DMS 273 (cell line): Measurements from ENCODE around the gene NAA35.
"Not testable (repeated sequence)": the region's sequence is repeated elsewhere in the genome, so short reads cannot be mapped to it uniquely, and the experiment has no call there.

Experiments used
- DNase-seq: peaks from one replicate; lab custom pipeline; 2025; ENCODE audit not compliant: unreplicated experiment; lab: John Stamatoyannopoulos, UW

NAA35 gene

DNA sequence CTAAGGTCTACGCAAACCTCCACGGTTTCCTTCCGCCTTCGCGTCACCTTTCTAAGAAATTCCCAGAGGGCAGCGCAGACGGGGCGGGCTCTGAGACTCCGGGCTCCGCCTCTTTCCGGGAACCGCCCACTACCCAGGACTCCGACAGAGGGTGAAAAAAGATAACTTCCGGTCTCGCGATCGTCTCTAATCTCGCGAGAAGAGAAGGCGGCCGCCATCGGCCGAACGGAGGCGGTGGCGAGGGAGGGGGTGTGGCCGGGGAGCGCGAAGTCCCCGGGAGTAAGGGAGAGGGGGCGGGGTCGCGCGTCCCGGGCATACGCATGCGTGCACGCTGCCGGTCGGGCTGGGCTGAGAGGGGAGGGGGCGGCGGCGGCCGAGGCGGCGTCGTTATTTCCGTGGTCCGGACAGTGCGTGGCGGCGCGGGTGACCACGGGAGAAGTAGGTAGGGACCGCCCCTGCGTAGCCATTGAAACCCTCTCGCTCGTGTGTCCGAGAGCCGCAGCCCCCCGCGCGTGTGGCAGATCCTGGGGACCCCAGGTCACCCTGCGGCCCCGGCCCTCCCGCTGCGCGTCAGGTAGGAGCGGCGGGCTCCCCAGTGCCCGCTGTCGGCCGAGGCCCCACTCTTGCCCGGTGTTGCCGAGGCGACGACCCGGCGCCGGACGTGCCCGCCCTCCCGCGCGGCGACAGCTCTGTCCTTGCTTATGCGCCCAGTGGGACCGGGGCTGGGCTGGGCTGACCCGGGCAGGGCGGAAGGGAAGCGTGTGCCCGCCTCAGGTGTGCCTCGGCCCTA, at the start of gene NAA35:
TSS of gene NAA35 (plus strand) at position 315 of the 790 bp plus-strand sequence. CDS start 1,014 bp downstream, outside the sequence.
- DNase-seq, result peak; percentile 99

DNA sequence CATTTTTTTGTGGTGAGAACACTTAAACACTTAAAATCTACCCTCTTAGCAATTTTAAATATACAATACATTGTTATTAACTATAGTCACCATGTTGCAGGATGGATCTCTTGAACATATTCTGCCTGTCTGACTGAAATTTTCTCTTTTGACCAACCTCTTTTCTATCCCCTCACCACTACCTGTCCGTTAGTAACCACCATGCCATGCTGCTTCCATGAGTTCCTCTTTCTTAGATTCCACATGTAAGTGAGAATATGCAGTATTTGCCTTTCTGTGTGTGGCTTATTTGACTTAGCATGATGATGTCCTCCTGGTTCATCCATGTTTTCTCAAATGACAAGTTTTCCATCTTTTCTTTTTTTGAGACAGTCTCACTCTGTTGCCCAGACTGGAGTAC, 48.5 kb upstream of the NAA35 start:
- no peak for DNase-seq

DNA sequence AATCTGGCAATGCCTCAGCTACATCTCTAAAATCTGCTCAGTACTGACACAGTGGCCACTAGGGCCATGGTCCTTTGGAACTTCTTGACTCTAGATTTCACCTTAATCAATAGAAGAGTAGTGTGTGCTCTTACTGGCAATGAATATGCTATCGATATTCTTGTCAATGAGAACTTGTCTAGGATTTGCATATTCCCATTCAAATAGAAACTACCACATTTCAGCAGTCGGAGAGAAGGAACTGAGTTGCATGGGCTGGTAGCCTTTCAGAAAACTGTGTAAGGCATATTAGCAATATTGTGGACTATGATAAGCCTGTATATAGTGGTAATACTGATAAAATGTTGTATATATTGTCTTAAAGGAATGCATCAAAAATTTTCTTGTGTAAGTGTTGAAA, 45.3 kb upstream of the NAA35 start:
- DNase-seq, result no peak

DNA sequence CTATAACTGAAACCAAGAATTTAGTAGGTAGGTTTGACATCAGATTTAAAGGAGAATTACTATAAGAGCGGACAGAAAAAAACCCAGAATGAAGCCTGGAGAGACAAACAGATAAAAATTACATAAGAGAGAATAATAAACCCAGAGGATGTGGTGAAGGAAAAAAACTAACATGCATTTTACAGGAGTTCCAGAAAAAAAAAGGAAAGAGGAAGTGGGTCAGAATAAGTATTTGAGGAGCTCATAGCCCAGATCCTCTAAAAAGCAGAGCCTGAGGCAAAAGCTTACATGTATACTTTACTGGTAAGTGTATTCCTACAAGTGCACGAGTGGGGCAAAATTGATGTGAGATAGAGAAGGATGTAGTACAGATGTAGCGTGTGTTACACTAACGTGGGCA, 43.1 kb upstream of the NAA35 start:
- DNase-seq, result no peak

DNA sequence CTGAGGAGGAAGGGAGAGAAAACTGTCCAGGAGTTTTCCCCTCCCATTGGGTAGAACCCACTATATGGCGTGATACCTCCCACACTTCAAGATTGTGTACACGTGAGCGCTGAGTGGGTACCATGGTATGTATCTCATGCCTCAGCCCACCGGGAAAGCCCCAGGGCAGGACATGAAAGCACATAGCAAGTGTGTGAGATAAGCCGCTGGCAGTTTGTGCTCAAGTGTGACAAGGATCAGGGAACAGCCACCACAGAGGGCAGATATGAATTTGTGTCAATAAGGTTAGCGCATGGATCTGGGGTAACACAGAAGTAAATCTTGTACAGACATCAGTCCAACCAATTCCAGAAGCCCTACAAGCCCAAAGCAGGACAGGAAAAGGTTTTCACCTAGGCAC, 42.6 kb upstream of the NAA35 start:
- DNase-seq, result no peak

- DNase-seq, result no peak
These were observed 41.6 kb upstream of the NAA35 start for GRCh38 chr9:85899388-85899787.

- DNase-seq, result peak; percentile 51
These were observed 40.3 kb upstream of the NAA35 start for GRCh38 chr9:85900504-85901201.

GRCh38 chr9:85904975-85905374, 36.0 kb upstream of the NAA35 start:
- DNase-seq, result no peak

GRCh38 chr9:85905957-85906356, 35.0 kb upstream of the NAA35 start:
- no peak for DNase-seq

DNA sequence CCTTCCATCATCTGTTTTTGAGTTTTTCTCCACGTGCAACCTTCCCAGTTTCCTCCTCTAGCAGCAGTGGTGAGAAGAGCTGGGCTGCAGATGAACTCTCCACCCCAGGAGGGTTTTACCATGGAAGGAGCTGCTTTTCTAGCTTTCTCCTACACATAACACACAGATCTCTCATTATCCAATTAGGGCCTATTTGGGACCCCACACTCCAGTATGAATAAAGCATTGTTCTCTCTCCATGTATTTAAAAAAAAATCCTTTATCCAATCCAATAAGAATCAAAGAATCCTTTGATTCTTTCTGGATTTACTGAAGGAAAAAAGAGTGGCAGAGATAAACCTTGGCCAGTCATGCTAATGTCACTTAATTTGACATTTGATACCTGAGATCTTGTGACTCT, 31.6 kb upstream of the NAA35 start:
- DNase-seq, result peak; percentile 12

- no peak for DNase-seq
These were observed 26.8 kb upstream of the NAA35 start for GRCh38 chr9:85914108-85914507.

GRCh38 chr9:85917756-85918155, 23.2 kb upstream of the NAA35 start:
- DNase-seq, result no peak

GRCh38 chr9:85925493-85925892, 15.5 kb upstream of the NAA35 start:
- DNase-seq, result no peak

DNA sequence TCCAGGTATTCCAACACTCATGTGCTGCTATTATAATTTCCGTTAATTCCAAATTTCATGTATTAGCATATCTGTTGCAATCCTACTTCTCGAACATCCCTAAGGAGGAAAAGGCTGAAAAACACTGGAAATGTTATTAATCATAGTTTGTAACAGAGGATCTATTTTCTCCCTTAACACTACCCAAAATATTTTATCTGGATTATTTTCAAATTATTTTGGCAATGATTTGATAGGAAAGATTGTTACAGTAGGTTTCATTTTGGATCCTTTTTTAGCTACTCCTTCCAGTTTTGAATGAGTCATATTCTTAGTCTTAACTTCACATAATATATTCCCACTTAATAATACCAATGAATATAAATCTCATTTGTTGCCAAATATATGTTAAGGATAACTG, 13.9 kb upstream of the NAA35 start:
- no peak for DNase-seq

GRCh38 chr9:85931495-85931894, 9.5 kb upstream of the NAA35 start:
- no peak for DNase-seq

DNA sequence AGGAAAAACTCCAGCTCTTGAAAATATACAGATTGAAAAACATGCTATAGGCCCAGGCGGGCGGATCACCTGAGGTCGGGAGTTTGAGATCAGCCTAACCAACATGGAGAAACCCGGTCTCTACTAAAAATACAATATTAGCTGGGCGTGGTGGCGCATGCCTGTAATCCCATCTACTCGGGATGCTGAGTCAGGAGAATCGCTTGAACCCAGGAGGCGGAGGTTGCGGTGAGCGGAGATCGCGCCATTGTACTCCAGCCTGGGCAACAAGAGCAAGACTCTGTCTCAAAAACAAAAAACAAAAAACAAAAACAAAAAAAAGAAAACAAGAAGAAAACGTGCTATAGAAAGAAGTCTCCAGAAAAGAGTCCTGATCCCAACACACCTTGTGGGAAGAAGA, 5.0 kb upstream of the NAA35 start:
- DNase-seq, result not testable (repeated sequence)

GRCh38 chr9:85940275-85940831, 593 bp upstream of the NAA35 start:
- DNase-seq, result peak; percentile 20

DNA sequence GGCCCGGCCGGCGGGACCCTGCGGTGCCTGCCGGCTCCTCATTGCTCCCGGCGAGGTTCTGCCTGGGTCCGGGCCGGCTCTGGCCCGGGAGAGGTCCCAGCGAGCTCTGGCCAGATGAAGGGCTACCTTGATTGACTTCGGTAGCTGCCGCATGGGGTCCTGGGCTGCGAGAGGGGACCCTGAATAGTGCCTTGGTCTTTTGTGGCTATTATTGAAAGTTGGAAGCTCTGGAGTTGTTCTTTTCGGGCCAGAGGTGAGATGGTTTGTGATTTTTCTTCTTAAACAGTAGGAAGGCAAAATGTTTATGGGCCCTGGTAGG, 635 bp downstream of the NAA35 start:
- DNase-seq, result peak; percentile 65

GRCh38 chr9:85941966-85942912, 1.3 kb downstream of the NAA35 start:
- no peak for DNase-seq

DNA sequence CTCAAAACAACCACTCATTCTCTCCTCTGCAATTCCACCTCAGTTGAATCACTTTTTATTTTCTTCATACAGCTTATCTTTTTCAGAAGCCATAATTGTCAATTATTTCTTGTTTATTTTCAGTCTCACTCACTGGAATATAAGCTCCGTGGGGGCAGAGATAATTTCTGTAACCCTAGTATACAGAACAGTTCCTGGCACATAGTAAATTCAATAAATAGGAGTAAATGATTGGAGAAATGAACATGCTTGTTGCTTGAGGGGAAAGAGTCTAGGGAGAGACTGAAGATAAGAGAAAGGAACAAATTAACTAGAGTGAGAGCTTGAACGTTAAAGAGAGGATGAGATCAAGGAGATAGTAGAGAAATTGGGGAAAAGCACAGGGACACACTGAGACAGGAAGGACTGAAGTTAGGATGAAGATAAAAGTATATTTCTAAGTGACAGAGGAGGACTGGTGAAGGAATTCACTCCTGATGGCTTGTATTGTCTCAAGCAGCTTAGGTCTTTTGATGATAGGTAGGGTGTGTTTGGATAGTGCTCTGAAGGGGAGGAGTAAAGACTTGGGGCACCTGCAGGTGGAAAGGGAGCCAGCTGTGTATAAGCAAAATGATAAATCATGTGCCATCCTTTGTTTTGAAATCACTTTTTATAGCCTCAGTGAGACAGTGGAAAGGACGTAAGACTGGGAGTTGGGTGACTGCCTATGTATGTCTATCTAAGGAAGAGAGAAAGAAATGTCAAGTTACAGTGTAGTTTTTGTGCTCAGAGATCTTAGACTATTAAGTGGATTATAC, 2.2 kb downstream of the NAA35 start:
- no peak for DNase-seq
